ENCODE data around the gene RXFP3.

GRCh38 chr5:33980030-33980429 lies 43.8 kb downstream of the RXFP3 start:
- TF ChIP-seq CTCF (IDR thresholded peaks at IDR 0.05) (no peak), EP300 (IDR thresholded peaks at IDR 0.05) (no peak)

All from gastroesophageal sphincter (tissue), 3 donors.